ENCODE data around the gene CARD9.
A peak's percentile ranks its signal among the peaks of the same experiment; 100 is the strongest.
"Not testable (repeated sequence)": the region's sequence is repeated elsewhere in the genome, so short reads cannot be mapped to it uniquely, and the experiment has no call there.

Gene CARD9

DNA sequence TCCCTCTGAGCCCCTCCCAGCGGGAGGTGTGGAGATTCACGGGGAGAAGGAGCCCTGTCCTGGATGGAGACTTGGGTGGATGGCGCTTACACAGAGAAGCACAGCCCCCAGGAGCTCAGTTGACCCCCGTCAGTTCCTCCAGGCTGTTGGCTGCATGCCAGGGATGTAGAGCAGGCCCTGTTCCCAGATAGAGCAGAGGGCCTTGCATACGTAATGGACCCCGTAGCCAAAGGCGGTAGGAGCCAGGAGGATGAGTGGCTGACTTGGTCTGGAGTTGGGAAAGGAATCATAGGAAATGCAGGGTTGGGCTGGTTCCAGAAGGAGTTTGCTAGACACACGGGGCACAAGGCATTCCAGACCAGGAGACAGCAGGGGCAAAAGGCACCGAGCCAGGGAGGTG is 39.5 kb upstream of the CARD9 start:
- H3K27ac ChIP-seq = no peak overlapping the region
- no peak for TF ChIP-seq ZFX (IDR thresholded peaks at IDR 0.05)
- TF ChIP-seq, protein P1, sequence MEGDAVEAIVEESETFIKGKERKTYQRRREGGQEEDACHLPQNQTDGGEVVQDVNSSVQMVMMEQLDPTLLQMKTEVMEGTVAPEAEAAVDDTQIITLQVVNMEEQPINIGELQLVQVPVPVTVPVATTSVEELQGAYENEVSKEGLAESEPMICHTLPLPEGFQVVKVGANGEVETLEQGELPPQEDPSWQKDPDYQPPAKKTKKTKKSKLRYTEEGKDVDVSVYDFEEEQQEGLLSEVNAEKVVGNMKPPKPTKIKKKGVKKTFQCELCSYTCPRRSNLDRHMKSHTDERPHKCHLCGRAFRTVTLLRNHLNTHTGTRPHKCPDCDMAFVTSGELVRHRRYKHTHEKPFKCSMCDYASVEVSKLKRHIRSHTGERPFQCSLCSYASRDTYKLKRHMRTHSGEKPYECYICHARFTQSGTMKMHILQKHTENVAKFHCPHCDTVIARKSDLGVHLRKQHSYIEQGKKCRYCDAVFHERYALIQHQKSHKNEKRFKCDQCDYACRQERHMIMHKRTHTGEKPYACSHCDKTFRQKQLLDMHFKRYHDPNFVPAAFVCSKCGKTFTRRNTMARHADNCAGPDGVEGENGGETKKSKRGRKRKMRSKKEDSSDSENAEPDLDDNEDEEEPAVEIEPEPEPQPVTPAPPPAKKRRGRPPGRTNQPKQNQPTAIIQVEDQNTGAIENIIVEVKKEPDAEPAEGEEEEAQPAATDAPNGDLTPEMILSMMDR (conservative IDR thresholded peaks at IDR 0.05) = no peak

DNA sequence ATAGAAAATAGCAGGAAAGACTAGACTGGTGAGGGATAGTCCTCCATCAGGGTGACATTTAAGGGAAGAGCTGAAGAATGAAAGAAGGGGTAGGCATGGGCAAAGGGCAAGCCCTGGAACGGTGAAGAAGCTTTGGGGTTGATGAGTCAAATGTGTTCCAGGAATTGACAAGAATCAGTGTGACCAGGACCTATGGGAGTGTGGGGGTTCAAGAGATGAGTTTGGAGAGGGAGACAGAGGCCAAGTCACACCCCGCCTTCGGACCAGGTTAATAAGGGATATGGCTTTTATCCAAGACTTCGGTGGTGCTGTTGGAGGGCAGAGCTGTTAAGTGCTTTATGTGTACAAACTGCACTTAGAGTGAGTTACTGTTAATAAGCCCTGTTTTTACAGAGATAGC is 37.9 kb upstream of the CARD9 start:
- H3K27ac ChIP-seq = peak overlapping the region; percentile 93

DNA sequence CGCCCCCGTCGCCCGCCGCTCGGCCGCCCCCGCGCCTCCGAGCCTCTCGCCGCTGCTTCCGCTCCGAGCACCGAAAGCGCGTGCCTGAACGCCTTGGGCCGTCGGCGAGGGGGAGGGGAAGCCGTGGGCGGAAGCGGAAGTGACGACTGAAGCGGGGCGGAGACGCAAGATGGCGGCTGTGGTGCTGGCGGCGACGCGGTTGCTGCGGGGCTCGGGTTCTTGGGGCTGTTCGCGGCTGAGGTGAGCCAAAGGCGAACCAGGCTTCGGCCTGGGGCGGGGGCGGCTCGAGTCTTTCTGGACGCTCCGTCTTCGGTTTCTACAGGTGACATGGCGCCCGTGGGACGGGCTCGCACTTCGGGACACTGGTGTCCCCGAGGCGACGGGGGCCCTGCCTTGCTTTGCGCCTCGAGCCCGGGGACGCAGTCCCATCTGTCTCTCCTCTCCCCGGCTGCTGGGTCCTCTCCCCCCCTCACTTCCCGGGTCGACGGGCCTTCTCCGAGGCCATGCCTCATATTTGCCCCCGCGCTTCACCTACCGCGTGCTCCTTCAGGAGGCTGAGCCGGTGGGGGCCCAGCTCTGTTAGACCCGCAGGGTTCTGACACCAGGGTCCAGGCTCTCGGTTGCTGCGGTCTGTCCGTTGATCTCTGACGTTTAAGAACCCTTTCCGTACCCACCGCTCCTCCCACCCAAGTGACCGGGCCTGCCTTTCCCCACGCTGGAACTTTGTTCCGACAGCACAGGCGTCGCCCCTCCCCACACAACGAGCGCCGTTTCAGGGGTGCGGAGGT is 37.2 kb upstream of the CARD9 start, which contains the start of the genes ENTR1 and PMPCA:
TSS of gene ENTR1 (minus strand) at position 115 of the 788 bp plus-strand sequence. CDS start 217 bp downstream, outside the sequence.
TSS of gene PMPCA (plus strand) at position 159 of the 788 bp plus-strand sequence. CDS start at position 170, 11 bp downstream.
- TF ChIP-seq, protein P1 (conservative IDR thresholded peaks at IDR 0.05) = no peak
- peak; percentile 51; the same call in 1 of the 2 replicates for TF ChIP-seq ZFX (IDR thresholded peaks at IDR 0.05)
- peak within 1 kb of the TSS; percentile 93 for H3K27ac ChIP-seq

More for the DNA sequence above, 37.9 kb upstream of the CARD9 start:
- no peak for TF ChIP-seq ZFX (IDR thresholded peaks at IDR 0.05)
- TF ChIP-seq, protein P1 (conservative IDR thresholded peaks at IDR 0.05) = no peak

DNA sequence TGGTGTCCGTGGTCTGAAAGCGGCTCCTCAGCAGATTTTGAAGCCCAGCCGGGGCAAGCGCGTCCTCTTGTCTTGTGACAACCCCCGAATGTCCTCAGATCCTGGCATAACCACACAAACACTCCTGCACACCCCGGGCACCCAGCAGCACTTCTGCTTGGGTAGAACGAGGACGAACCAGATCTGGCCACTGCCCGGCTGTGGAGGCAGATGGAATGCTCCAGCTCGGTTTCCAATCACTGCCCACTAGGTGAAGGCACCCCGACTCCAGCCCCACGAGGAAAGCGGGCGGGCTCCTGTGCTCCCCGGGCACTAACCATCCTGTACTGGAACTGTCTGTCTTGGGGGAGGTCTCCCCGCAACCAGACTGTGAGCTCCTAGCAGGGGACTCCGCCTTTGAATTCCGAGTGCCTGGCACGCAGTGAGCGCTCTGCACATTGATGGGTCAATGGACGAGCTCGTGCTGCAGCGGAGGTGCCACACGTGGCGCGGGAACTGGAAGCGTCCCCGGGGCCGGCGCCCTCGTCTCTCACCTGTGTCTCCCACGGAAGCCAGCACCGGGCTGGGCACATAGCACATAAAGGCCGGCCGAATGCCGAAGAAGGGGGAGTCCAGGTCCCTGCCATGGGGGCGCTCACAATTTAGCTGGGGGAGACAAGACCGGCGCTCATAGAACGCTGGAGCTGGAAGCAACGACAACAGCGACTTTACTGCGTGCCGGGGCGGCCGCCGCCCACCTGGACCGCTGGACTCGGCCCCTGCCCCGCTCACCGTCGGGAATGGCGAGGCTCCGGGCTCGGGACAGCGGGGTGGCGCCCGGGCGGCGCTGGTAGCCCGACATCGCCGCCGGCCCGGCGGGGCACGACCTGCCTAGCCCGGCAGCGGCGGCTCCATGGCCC is 36.3 kb upstream of the CARD9 start:
- TF ChIP-seq ZFX (IDR thresholded peaks at IDR 0.05) = no peak
- TF ChIP-seq, protein P1 (conservative IDR thresholded peaks at IDR 0.05) = no peak
- peak overlapping the region; percentile 93 for H3K27ac ChIP-seq

DNA sequence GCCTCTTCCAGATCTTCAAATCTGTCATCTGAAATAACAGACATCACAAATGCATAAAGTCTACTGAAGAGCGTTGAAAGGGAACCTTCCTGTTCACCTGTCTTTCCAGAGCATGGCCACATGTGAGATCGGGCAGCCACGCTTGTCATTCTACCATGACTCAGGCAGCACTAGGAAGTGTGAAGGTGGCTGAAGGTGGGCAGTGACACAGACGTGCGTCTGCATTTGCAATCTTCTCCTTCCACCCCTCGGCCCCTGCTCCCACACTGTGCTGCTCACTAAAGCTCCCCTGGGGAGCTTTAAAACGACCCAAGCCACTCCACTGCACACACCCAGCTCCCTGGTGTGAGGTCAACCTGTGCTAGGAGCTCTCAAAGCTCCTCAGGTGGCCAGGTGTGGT is 34.4 kb upstream of the CARD9 start:
- TF ChIP-seq, protein P1 (conservative IDR thresholded peaks at IDR 0.05) = no peak
- TF ChIP-seq ZFX (IDR thresholded peaks at IDR 0.05) = no peak
- no peak overlapping the region for H3K27ac ChIP-seq

DNA sequence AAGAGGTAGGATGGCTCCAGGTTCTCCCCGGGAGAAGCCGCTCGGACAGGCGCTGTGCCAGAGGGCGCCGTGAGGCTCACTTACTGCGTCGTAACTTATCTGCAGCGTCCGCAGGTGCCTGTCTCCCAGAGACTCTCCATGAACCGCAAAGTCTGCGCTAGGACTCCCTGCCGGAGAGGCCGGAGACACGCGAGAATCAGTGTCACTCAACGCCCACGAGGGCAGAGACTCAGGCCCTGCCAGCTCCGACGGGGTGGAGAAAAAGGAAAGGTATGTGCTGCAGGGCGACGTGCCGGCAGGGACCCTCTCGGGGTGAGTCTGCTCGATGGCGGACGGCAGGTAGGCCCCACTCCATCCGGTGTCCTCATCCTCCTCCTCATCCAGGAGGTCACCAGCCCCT is 33.6 kb upstream of the CARD9 start:
- not testable (repeated sequence) for H3K27ac ChIP-seq

DNA sequence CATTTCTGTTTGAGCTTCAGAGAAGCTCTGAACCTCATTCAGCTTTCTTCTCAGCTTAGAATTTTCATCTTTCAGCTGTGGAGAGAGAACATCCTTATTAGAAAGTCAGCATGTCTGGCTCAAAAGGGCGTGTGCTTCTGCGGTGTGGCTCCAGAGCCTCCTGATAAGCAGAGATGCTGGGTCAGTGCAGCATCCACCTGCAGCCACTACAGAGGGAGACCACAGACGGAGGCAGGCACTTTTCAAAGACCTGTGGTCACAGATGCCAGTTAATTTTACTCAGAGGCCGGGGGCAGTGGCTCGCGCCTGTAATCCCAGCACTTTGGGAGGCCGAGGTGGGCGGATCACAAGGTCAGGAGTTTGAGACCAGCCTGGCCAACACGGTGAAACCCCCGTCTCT is 32.4 kb upstream of the CARD9 start:
- H3K27ac ChIP-seq = not testable (repeated sequence)

DNA sequence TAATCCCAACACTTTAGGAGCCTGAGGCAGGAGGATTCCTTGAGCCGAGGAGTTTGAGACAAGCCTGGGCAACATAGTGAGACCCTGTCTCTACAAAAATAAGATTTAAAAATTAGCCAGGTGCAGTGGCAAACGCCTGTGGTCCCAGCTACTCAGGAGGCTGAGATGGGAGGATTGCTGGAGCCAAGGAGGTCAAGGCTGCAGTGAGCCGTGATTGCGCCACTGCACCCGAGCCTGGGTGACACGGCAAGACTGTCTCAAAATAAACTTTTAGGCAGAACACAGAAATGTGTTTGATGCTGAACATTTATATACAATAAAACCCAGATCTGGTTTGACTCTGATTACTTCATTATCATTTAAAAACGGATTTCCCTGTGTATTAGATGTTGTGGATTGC is 32.0 kb upstream of the CARD9 start:
- TF ChIP-seq, protein P1 (conservative IDR thresholded peaks at IDR 0.05) = no peak
- no peak for TF ChIP-seq ZFX (IDR thresholded peaks at IDR 0.05)
- no peak overlapping the region for H3K27ac ChIP-seq
